Activated naive CD8-positive, alpha-beta T cell (primary cell): ENCODE results near the gene TBC1D30.
"Not testable (repeated sequence)": the region's sequence is repeated elsewhere in the genome, so short reads cannot be mapped to it uniquely, and the experiment has no call there.

Experiments
- H3K27ac Mint-ChIP-seq: one replicate; pipeline ENCODE4 v1.8.0; 2021; ENCODE audit warnings: mixed read lengths
- H3K27me3 Mint-ChIP-seq: one replicate; pipeline ENCODE4 v1.8.0; 2021; ENCODE audit warnings: mixed read lengths
- H3K36me3 Mint-ChIP-seq: one replicate; pipeline ENCODE4 v1.8.0; 2021; ENCODE audit warnings: mixed read lengths
- H3K4me1 Mint-ChIP-seq: one replicate; pipeline ENCODE4 v1.8.0; 2021; ENCODE audit warnings: low read depth, mixed read lengths
- H3K4me3 Mint-ChIP-seq: one replicate; pipeline ENCODE4 v1.8.0; 2021; ENCODE audit warnings: mild to moderate bottlenecking, mixed read lengths
- H3K9me3 Mint-ChIP-seq: one replicate; pipeline ENCODE4 v1.8.0; 2021; ENCODE audit warnings: low read depth, mixed read lengths

The TBC1D30 gene

GRCh38 chr12:64824130-64824499 lies 332 bp upstream of the TBC1D30 start:
- Mint-ChIP-seq H3K27ac (no peak overlapping the region), H3K4me3 (peak overlapping the region; percentile 76), H3K27me3 (peaks cover 37% of the 10 kb centered on the region), H3K36me3 (no peaks in the 10 kb centered on the region), H3K4me1 (peaks cover 16% of the 10 kb centered on the region), H3K9me3 (no peaks in the 10 kb centered on the region)

GRCh38 chr12:64825143-64826021 lies 935 bp downstream of the TBC1D30 start:
- Mint-ChIP-seq H3K9me3 (no peaks in the 10 kb centered on the region), H3K27me3 (peaks cover 40% of the 10 kb centered on the region), H3K36me3 (peaks cover under 1% of the 10 kb centered on the region), H3K4me1 (peaks cover 16% of the 10 kb centered on the region), H3K4me3 (peak overlapping the region; percentile 77), H3K27ac (no peak overlapping the region)

GRCh38 chr12:64826234-64826633 lies 1.8 kb downstream of the TBC1D30 start:
- peaks cover 40% of the 10 kb centered on the region for H3K27me3 Mint-ChIP-seq
- H3K4me1 Mint-ChIP-seq, result peaks cover 16% of the 10 kb centered on the region
- no peaks in the 10 kb centered on the region for H3K9me3 Mint-ChIP-seq
- peaks cover 2% of the 10 kb centered on the region for H3K36me3 Mint-ChIP-seq
- peak overlapping the region; percentile 68 for H3K4me3 Mint-ChIP-seq
- H3K27ac Mint-ChIP-seq, result no peak overlapping the region

- Mint-ChIP-seq H3K9me3 (no peaks in the 10 kb centered on the region), H3K4me1 (peaks cover 16% of the 10 kb centered on the region), H3K36me3 (peaks cover 2% of the 10 kb centered on the region), H3K4me3 (no peak overlapping the region), H3K27ac (no peak overlapping the region), H3K27me3 (peaks cover 40% of the 10 kb centered on the region)
These were observed 4.3 kb downstream of the TBC1D30 start for GRCh38 chr12:64828713-64829112.

- Mint-ChIP-seq H3K36me3 (peaks cover 2% of the 10 kb centered on the region), H3K27ac (no peak overlapping the region), H3K4me1 (no peaks in the 10 kb centered on the region), H3K9me3 (no peaks in the 10 kb centered on the region), H3K4me3 (no peak overlapping the region), H3K27me3 (peaks cover 14% of the 10 kb centered on the region)
These were observed 9.5 kb downstream of the TBC1D30 start for GRCh38 chr12:64833928-64834327.

GRCh38 chr12:64835901-64836300 lies 11.5 kb downstream of the TBC1D30 start:
- no peak overlapping the region for H3K4me3 Mint-ChIP-seq
- no peaks in the 10 kb centered on the region for H3K36me3 Mint-ChIP-seq
- H3K27ac Mint-ChIP-seq, result no peak overlapping the region
- H3K27me3 Mint-ChIP-seq, result peaks cover 8% of the 10 kb centered on the region
- no peaks in the 10 kb centered on the region for H3K4me1 Mint-ChIP-seq
- no peaks in the 10 kb centered on the region for H3K9me3 Mint-ChIP-seq

- Mint-ChIP-seq H3K9me3 (no peaks in the 10 kb centered on the region), H3K4me1 (no peaks in the 10 kb centered on the region), H3K27ac (no peak overlapping the region), H3K4me3 (no peak overlapping the region), H3K27me3 (peaks cover 8% of the 10 kb centered on the region), H3K36me3 (no peaks in the 10 kb centered on the region)
These were observed 12.4 kb downstream of the TBC1D30 start for GRCh38 chr12:64836856-64837255.

- Mint-ChIP-seq H3K9me3 (no peaks in the 10 kb centered on the region), H3K27ac (no peak overlapping the region), H3K27me3 (peaks cover 8% of the 10 kb centered on the region), H3K36me3 (no peaks in the 10 kb centered on the region), H3K4me3 (no peak overlapping the region), H3K4me1 (no peaks in the 10 kb centered on the region)
These were observed 13.0 kb downstream of the TBC1D30 start for GRCh38 chr12:64837427-64837826.

GRCh38 chr12:64840119-64840518 lies 15.7 kb downstream of the TBC1D30 start:
- Mint-ChIP-seq H3K27me3 (peaks cover 4% of the 10 kb centered on the region), H3K9me3 (no peaks in the 10 kb centered on the region), H3K27ac (no peak overlapping the region), H3K4me1 (no peaks in the 10 kb centered on the region), H3K4me3 (no peak overlapping the region), H3K36me3 (no peaks in the 10 kb centered on the region)

GRCh38 chr12:64840949-64841717 lies 16.7 kb downstream of the TBC1D30 start:
- peaks cover 4% of the 10 kb centered on the region for H3K27me3 Mint-ChIP-seq
- H3K4me3 Mint-ChIP-seq, result no peak overlapping the region
- no peaks in the 10 kb centered on the region for H3K36me3 Mint-ChIP-seq
- H3K4me1 Mint-ChIP-seq, result no peaks in the 10 kb centered on the region
- no peaks in the 10 kb centered on the region for H3K9me3 Mint-ChIP-seq
- H3K27ac Mint-ChIP-seq, result no peak overlapping the region

GRCh38 chr12:64848409-64848808 lies 24.0 kb downstream of the TBC1D30 start:
- not testable (repeated sequence) for H3K9me3 Mint-ChIP-seq, H3K4me1 Mint-ChIP-seq, H3K27ac Mint-ChIP-seq, H3K27me3 Mint-ChIP-seq, H3K4me3 Mint-ChIP-seq, H3K36me3 Mint-ChIP-seq

- Mint-ChIP-seq H3K27me3 (peaks cover 2% of the 10 kb centered on the region), H3K4me3 (no peak overlapping the region), H3K4me1 (no peaks in the 10 kb centered on the region), H3K27ac (no peak overlapping the region), H3K36me3 (no peaks in the 10 kb centered on the region), H3K9me3 (no peaks in the 10 kb centered on the region)
These were observed 34.6 kb downstream of the TBC1D30 start for GRCh38 chr12:64858882-64859605.

- H3K36me3 Mint-ChIP-seq, result no peaks in the 10 kb centered on the region
- H3K4me3 Mint-ChIP-seq, result no peak overlapping the region
- H3K4me1 Mint-ChIP-seq, result no peaks in the 10 kb centered on the region
- H3K27ac Mint-ChIP-seq, result no peak overlapping the region
- no peaks in the 10 kb centered on the region for H3K9me3 Mint-ChIP-seq
- H3K27me3 Mint-ChIP-seq, result peaks cover 1% of the 10 kb centered on the region
These were observed 36.1 kb downstream of the TBC1D30 start for GRCh38 chr12:64860446-64860998.

GRCh38 chr12:64864319-64864718 lies 39.9 kb downstream of the TBC1D30 start:
- H3K27me3 Mint-ChIP-seq, result peaks cover 7% of the 10 kb centered on the region
- no peak overlapping the region for H3K27ac Mint-ChIP-seq
- H3K4me3 Mint-ChIP-seq, result no peak overlapping the region
- no peaks in the 10 kb centered on the region for H3K9me3 Mint-ChIP-seq
- no peaks in the 10 kb centered on the region for H3K36me3 Mint-ChIP-seq
- no peaks in the 10 kb centered on the region for H3K4me1 Mint-ChIP-seq

- Mint-ChIP-seq H3K27me3 (no peaks in the 10 kb centered on the region), H3K4me3 (no peak overlapping the region), H3K27ac (no peak overlapping the region), H3K9me3 (no peaks in the 10 kb centered on the region), H3K4me1 (peaks cover 16% of the 10 kb centered on the region), H3K36me3 (no peaks in the 10 kb centered on the region)
These were observed 50.7 kb downstream of the TBC1D30 start for GRCh38 chr12:64875186-64875585.
